Measurements from ENCODE around the gene ALG1. TPM values are rescaled to one million over a fixed set of nuclear protein-coding genes. Genes with fewer than 3 reads are reported as not detected.

Gene ALG1
- total and polyA plus RNA-seq, 5 donors from 2014 or later = 13.4 to 38.8 (median 34.0) TPM

DNA sequence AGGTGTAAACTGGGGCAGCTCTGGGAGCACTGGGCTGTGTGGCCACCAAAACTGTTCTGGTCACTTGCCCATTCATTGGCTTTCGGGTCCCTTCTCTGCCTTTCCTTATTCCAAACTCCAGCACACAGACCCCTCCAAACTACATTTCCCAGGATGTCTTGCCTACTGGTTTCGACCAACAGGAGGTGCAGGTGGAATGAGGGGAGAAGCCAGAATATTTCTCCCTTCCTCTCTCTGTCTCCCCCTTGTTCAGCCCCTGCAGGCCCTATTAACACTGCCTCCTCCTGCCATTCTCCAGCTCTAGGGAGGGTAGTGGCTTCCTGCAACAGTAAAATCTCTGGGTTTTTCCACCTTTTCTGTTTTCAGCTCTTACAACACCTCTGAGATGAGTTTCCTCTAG, 24.7 kb upstream of the ALG1 start:
- peaks cover 0 to 6% (median 2%) of the 10 kb centered on the region in 4 donors for H3K4me1 Mint-ChIP-seq
- ATAC-seq (ENCODE audit: low read depth in 2 of 2) (no peak), DNase-seq (no peak)
- H3K9me3 Mint-ChIP-seq = peaks cover 0 to 4% (median 0%) of the 10 kb centered on the region in 7 donors
- H3K36me3 Mint-ChIP-seq = peaks cover 6% of the 10 kb centered on the region
- Histone ChIP-seq H3K36me3 (ENCODE audit: control insufficient read depth, insufficient read depth, low read length) (no peaks in the 10 kb centered on the region), H3K4me1 (ENCODE audit: control insufficient read depth, insufficient read depth, low read length, poor library complexity, severe bottlenecking) (no peaks in the 10 kb centered on the region), H3K4me3 (ENCODE audit: low read depth, low read length) (no peak overlapping the region), H3K9me3 (ENCODE audit: control insufficient read depth in 2 of 2, low read length in 2 of 2) (no peaks in the 10 kb centered on the region), H3K27me3 (ENCODE audit: control insufficient read depth, insufficient read depth, low read length) (no peaks in the 10 kb centered on the region), H3K27ac (ENCODE audit: insufficient read depth, low read length, poor library complexity, severe bottlenecking) (no peak overlapping the region)
- H3K27me3 Mint-ChIP-seq = peaks cover 16% of the 10 kb centered on the region
- H3K4me3 Mint-ChIP-seq = no peak overlapping the region
- no peak overlapping the region for H3K27ac Mint-ChIP-seq

DNA sequence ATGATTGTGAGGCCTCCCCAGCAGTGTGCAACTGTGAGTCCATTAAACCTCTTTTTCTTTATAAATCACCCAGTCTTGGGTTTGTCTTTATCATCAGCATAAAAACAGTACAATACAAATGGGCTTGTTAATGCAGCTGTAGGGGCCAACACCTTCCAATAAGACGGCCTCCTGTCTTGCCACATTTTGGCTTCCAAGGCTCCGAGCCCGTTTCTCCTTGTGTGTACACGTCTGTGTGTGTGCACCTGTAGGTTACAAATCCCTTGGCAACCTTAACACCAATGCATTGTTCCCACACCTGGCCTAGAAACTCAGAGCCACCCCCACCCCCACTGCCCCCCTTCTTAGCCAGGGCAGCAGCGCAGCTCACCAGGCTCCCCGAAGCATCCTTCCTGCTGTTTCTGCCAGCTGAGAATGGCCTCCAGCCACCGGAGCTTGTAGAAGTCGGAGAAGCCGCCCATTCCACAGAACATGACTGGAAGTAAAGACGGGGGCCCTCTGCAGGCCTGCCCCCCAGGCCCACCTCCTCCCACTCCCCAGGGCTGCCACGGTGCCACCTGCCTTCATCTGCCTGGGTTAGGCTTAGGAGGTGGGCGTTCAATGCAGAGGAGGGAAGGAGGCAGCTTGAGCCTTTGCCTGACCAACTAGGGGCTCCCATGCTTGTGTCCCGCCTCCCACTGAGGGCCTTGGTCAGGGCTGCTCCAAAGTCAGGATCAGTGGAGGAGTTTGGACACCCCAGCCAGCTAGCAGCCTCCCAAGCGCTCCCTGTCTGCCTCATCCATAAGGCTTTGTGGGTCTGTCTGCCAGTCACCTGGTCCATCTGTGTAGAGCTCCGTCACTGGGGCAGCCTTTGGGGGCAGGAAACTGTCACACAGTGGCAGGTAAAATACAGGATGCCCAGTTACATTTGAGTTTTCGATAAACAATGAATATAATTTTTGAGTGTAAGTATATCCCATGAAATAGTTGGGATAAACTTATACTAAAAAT, 16.5 kb upstream of the ALG1 start:
- Histone ChIP-seq H3K27ac (ENCODE audit: insufficient read depth, low read length, poor library complexity, severe bottlenecking) (no peak overlapping the region), H3K4me3 (ENCODE audit: low read depth, low read length) (no peak overlapping the region), H3K9me3 (ENCODE audit: control insufficient read depth in 2 of 2, low read length in 2 of 2) (no peaks in the 10 kb centered on the region), H3K4me1 (ENCODE audit: control insufficient read depth, insufficient read depth, low read length, poor library complexity, severe bottlenecking) (no peaks in the 10 kb centered on the region), H3K36me3 (ENCODE audit: control insufficient read depth, insufficient read depth, low read length) (no peaks in the 10 kb centered on the region), H3K27me3 (ENCODE audit: control insufficient read depth, insufficient read depth, low read length) (no peaks in the 10 kb centered on the region)
- Mint-ChIP-seq H3K4me3 (no peak overlapping the region), H3K36me3 (no peaks in the 10 kb centered on the region), H3K27ac (peak overlapping the region in 1 of 3 donors; percentile 45), H3K27me3 (no peaks in the 10 kb centered on the region), H3K9me3 (peaks cover 0 to 4% (median 0%) of the 10 kb centered on the region in 7 donors), H3K4me1 (peaks cover 0 to 6% (median 0%) of the 10 kb centered on the region in 4 donors)
- no peak for DNase-seq
- no peak for ATAC-seq (ENCODE audit: low read depth in 2 of 2)

DNA sequence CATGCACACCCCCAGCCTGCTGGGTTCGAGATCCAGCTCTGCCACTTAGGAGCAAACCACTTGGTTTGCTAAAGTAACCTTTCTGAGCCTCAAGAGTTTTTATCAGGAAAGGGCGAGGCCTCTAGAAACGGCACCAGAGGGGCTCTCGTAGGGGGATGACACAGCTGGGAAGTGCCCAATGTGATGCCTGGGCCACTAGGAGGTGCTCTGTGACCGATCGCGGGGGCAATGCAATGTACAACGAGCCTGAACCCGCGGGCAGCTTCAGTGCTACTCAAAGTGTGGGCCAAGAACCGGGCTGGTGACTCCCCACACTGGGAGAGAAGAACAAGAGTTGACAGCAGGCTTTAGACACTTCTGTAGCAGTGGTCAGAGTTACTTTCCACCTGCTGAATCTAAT, 15.3 kb upstream of the ALG1 start:
- H3K4me1 Mint-ChIP-seq = no peaks in the 10 kb centered on the region
- H3K9me3 Mint-ChIP-seq = no peaks in the 10 kb centered on the region
- Histone ChIP-seq H3K27ac (ENCODE audit: insufficient read depth, low read length, poor library complexity, severe bottlenecking) (no peak overlapping the region), H3K4me3 (ENCODE audit: low read depth, low read length) (no peak overlapping the region), H3K27me3 (ENCODE audit: control insufficient read depth, insufficient read depth, low read length) (no peaks in the 10 kb centered on the region), H3K4me1 (ENCODE audit: control insufficient read depth, insufficient read depth, low read length, poor library complexity, severe bottlenecking) (no peaks in the 10 kb centered on the region), H3K36me3 (ENCODE audit: control insufficient read depth, insufficient read depth, low read length) (no peaks in the 10 kb centered on the region), H3K9me3 (ENCODE audit: control insufficient read depth in 2 of 2, low read length in 2 of 2) (no peaks in the 10 kb centered on the region)
- ATAC-seq (ENCODE audit: low read depth in 2 of 2) (peak; percentile 60 to 65), DNase-seq (peak in 2 of 3 donors; percentile 16 to 57)
- H3K27ac Mint-ChIP-seq = peak overlapping the region in 1 of 3 donors; percentile 62
- no peaks in the 10 kb centered on the region for H3K27me3 Mint-ChIP-seq
- no peak overlapping the region for H3K4me3 Mint-ChIP-seq
- no peaks in the 10 kb centered on the region for H3K36me3 Mint-ChIP-seq

DNA sequence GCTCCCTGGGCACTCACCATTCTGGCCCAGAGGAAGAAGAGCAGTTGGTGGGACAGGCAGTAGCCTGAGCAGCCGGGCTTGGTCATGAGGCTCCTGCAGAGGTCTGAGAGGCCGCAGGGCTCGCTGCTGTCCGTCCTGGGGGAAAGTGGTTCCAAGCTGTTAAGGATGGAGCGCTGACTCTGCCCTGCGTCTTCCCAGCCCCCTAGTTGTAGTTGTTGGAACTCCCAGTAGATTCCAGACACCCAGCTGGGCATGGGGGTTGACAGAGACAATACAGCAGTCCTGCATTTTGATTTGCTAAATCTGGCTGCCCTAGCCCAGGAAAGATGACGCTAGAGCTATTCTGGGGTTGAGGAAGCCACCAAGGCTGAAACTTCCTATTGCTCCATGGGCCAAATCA, 13.2 kb upstream of the ALG1 start:
- H3K27ac ChIP-seq (ENCODE audit: insufficient read depth, low read length, poor library complexity, severe bottlenecking) = no peak overlapping the region
- DNase-seq (no peak), ATAC-seq (ENCODE audit: low read depth in 2 of 2) (no peak)
- no peaks in the 10 kb centered on the region for H3K4me1 ChIP-seq (ENCODE audit: control insufficient read depth, insufficient read depth, low read length, poor library complexity, severe bottlenecking)
- no peaks in the 10 kb centered on the region for H3K36me3 ChIP-seq (ENCODE audit: control insufficient read depth, insufficient read depth, low read length)
- no peak overlapping the region for H3K4me3 ChIP-seq (ENCODE audit: low read depth, low read length)
- H3K27me3 ChIP-seq (ENCODE audit: control insufficient read depth, insufficient read depth, low read length) = no peaks in the 10 kb centered on the region
- no peaks in the 10 kb centered on the region for H3K9me3 ChIP-seq (ENCODE audit: control insufficient read depth in 2 of 2, low read length in 2 of 2)
- H3K27me3 Mint-ChIP-seq = no peaks in the 10 kb centered on the region
- H3K36me3 Mint-ChIP-seq = peaks cover 3% of the 10 kb centered on the region
- no peak overlapping the region for H3K27ac Mint-ChIP-seq
- H3K4me1 Mint-ChIP-seq = peaks cover 0 to 3% (median 0%) of the 10 kb centered on the region in 4 donors
- H3K4me3 Mint-ChIP-seq = no peak overlapping the region
- H3K9me3 Mint-ChIP-seq = no peaks in the 10 kb centered on the region

DNA sequence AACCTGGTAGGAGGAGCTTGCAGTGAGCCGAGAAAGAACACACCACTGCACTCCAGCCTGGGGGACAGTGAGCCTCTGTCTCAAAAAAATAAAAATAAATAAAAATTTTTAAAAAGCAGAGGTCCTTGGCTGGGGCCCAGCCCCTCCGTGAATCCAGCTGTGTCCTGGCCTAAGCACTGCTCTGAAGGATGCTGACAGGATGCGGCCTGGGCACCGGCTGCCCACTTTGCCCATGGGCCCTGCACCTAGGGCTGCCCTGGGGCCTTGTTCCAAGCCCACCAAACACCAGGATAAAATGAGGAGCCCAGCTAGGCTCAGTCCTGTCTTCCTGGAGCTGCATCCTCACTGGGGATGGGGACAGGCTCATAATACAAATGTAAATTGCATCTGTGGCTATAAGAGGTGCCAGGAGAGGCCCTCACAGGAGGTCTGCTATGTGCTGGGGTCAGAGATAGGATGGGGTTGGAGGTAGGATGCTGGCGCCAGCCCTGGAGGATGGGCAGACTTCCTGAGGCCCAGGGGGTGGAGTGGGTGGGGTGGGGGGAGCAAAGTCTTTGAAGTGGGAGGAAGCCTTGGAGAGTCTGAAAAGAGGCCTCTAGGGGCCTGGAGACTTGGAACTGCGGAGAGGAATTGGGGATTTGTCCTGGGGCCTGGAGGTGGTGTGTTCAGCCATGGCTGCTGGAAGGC, 12.1 kb upstream of the ALG1 start:
- Mint-ChIP-seq H3K27ac (no peak overlapping the region), H3K4me1 (peaks cover 0 to 3% (median 0%) of the 10 kb centered on the region in 4 donors), H3K4me3 (no peak overlapping the region), H3K36me3 (peaks cover 3% of the 10 kb centered on the region), H3K27me3 (no peaks in the 10 kb centered on the region), H3K9me3 (no peaks in the 10 kb centered on the region)
- Histone ChIP-seq H3K27me3 (ENCODE audit: control insufficient read depth, insufficient read depth, low read length) (no peaks in the 10 kb centered on the region), H3K36me3 (ENCODE audit: control insufficient read depth, insufficient read depth, low read length) (no peaks in the 10 kb centered on the region), H3K4me1 (ENCODE audit: control insufficient read depth, insufficient read depth, low read length, poor library complexity, severe bottlenecking) (no peaks in the 10 kb centered on the region), H3K4me3 (ENCODE audit: low read depth, low read length) (no peak overlapping the region), H3K9me3 (ENCODE audit: control insufficient read depth in 2 of 2, low read length in 2 of 2) (no peaks in the 10 kb centered on the region), H3K27ac (ENCODE audit: insufficient read depth, low read length, poor library complexity, severe bottlenecking) (no peak overlapping the region)
- DNase-seq (no peak), ATAC-seq (ENCODE audit: low read depth in 2 of 2) (no peak)

DNA sequence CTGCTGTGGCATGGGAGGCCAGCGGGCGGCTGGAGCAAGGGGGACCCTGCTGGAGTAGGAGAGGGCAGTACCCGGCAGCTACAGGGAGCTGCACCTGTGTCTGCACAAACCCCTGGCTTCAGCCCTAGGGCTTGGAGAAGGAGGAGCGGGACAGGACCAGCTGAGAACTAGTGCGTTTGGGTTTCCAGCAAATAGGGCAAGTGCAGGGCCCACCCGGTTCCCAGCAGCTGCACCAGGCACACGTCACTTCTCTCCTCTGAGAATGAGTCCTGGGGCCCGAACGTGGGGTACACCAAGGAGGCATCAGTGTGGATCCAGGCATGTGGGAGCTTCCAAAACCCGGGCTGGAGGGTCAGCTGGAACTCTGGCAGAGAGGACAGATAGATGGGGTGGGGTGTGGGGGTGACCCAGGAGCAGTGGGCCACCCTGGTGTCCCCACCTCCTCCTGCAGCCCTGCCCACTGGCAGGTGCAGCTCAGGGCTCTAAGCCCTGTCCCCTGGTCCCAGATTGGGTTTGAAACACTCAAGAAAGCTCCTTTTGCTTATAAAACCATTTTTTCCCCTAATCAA, 11.5 kb upstream of the ALG1 start:
- DNase-seq (no peak), ATAC-seq (ENCODE audit: low read depth in 2 of 2) (no peak)
- no peaks in the 10 kb centered on the region for H3K4me1 ChIP-seq (ENCODE audit: control insufficient read depth, insufficient read depth, low read length, poor library complexity, severe bottlenecking)
- Mint-ChIP-seq H3K27me3 (no peaks in the 10 kb centered on the region), H3K4me1 (peaks cover 0 to 3% (median 0%) of the 10 kb centered on the region in 4 donors), H3K36me3 (peaks cover 3% of the 10 kb centered on the region), H3K9me3 (no peaks in the 10 kb centered on the region), H3K4me3 (no peak overlapping the region), H3K27ac (no peak overlapping the region)
- no peaks in the 10 kb centered on the region for H3K36me3 ChIP-seq (ENCODE audit: control insufficient read depth, insufficient read depth, low read length)
- no peaks in the 10 kb centered on the region for H3K9me3 ChIP-seq (ENCODE audit: control insufficient read depth in 2 of 2, low read length in 2 of 2)
- H3K27ac ChIP-seq (ENCODE audit: insufficient read depth, low read length, poor library complexity, severe bottlenecking) = no peak overlapping the region
- H3K4me3 ChIP-seq (ENCODE audit: low read depth, low read length) = no peak overlapping the region
- H3K27me3 ChIP-seq (ENCODE audit: control insufficient read depth, insufficient read depth, low read length) = no peaks in the 10 kb centered on the region

DNA sequence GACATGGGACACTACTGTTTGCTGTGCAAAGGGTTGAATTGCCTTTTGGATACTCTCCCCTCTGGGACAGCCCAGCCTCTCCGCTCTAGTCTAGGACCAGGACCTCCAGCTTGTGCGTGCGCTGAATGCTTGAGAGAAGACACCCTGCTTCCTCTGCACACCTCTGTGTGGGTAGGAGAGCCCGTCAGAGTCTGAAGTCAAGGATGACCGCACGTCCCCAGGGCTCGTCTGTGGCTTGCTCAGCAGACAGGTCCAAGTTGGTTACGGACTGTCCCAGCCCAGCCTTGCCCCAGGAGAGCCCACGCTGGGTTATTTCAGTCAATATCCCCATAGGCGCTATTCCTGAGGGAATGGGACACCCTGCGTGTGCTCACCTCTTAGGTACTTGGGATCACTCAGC, 9.6 kb upstream of the ALG1 start:
- H3K36me3 Mint-ChIP-seq = peaks cover 3% of the 10 kb centered on the region
- H3K4me3 Mint-ChIP-seq = no peak overlapping the region
- H3K4me1 Mint-ChIP-seq = peaks cover 0 to 3% (median 0%) of the 10 kb centered on the region in 4 donors
- H3K27ac Mint-ChIP-seq = no peak overlapping the region
- H3K9me3 Mint-ChIP-seq = no peaks in the 10 kb centered on the region
- Histone ChIP-seq H3K27ac (ENCODE audit: insufficient read depth, low read length, poor library complexity, severe bottlenecking) (no peak overlapping the region), H3K4me1 (ENCODE audit: control insufficient read depth, insufficient read depth, low read length, poor library complexity, severe bottlenecking) (no peaks in the 10 kb centered on the region), H3K36me3 (ENCODE audit: control insufficient read depth, insufficient read depth, low read length) (no peaks in the 10 kb centered on the region), H3K27me3 (ENCODE audit: control insufficient read depth, insufficient read depth, low read length) (no peaks in the 10 kb centered on the region), H3K4me3 (ENCODE audit: low read depth, low read length) (no peak overlapping the region), H3K9me3 (ENCODE audit: control insufficient read depth in 2 of 2, low read length in 2 of 2) (no peaks in the 10 kb centered on the region)
- DNase-seq = no peak
- no peak for ATAC-seq (ENCODE audit: low read depth in 2 of 2)
- peaks cover 7% of the 10 kb centered on the region for H3K27me3 Mint-ChIP-seq

Measured in CD4-positive, CD25-positive, alpha-beta regulatory T cell (primary cell).